ENCODE results near the gene NACC1. TPM values are rescaled to one million over a fixed set of nuclear protein-coding genes. Genes with fewer than 3 reads are reported as not detected.
A peak's percentile ranks its signal among the peaks of the same experiment; 100 is the strongest.

The NACC1 gene
- total and polyA plus RNA-seq, 11 donors = 28.7 to 88.2 (median 42.0) TPM

GRCh38 chr19:13078897-13079541, 39.0 kb upstream of the NACC1 start:
- Histone ChIP-seq H3K9me3 (no peaks in the 10 kb centered on the region), H3K4me3 (no peak overlapping the region), H3K4me1 (peaks cover 5 to 69% (median 49%) of the 10 kb centered on the region in 12 donors), H3K27me3 (no peaks in the 10 kb centered on the region), H3K27ac (peak overlapping the region; percentile 6 to 88 (median 74)), H3K36me3 (peaks cover 0 to 72% (median 22%) of the 10 kb centered on the region in 9 donors)
- WGBS, 4 donors = 28 to 53% (median 41%) methylated on average over 8 to 12 of the region's 12 CpGs
- intact Hi-C loops (cut with DNase I) = no loop called here
- ATAC-seq = peak; percentile 16 to 63 (median 52)
- peak in 2 of 5 donors; percentile 68 to 80 for DNase-seq
- TF ChIP-seq POLR2A (IDR thresholded peaks at IDR 0.05) (no peak), CTCF (IDR thresholded peaks at IDR 0.05) (no peak)

GRCh38 chr19:13079542-13079986, 38.5 kb upstream of the NACC1 start:
- Histone ChIP-seq H3K4me1 (peaks cover 5 to 66% (median 49%) of the 10 kb centered on the region in 12 donors), H3K27ac (peak overlapping the region; percentile 6 to 88 (median 74)), H3K36me3 (peaks cover 0 to 73% (median 20%) of the 10 kb centered on the region in 9 donors), H3K4me3 (no peak overlapping the region), H3K27me3 (no peaks in the 10 kb centered on the region), H3K9me3 (no peaks in the 10 kb centered on the region)
- intact Hi-C loops (cut with DNase I) = no loop called here
- 37 to 41% (median 40%) methylated on average over 12 to 16 of the region's 16 CpGs for WGBS, 4 donors
- peak; percentile 24 to 70 (median 55) for ATAC-seq
- TF ChIP-seq POLR2A (IDR thresholded peaks at IDR 0.05) (no peak), CTCF (IDR thresholded peaks at IDR 0.05) (peak in 1 of 12 donors; percentile 9)
- peak in 3 of 5 donors; percentile 65 to 80 (median 66) for DNase-seq

- WGBS, 4 donors = 58 to 65% (median 61%) methylated on average over 7 to 14 of the region's 14 CpGs
- Histone ChIP-seq H3K27ac (peak overlapping the region in 10 of 12 donors; percentile 6 to 63 (median 46)), H3K4me3 (no peak overlapping the region), H3K36me3 (peaks cover 0 to 58% (median 15%) of the 10 kb centered on the region in 9 donors), H3K4me1 (peaks cover 5 to 67% (median 47%) of the 10 kb centered on the region in 12 donors), H3K9me3 (no peaks in the 10 kb centered on the region), H3K27me3 (no peaks in the 10 kb centered on the region)
- peak in 9 of 12 donors; percentile 16 to 56 (median 40) for TF ChIP-seq CTCF (IDR thresholded peaks at IDR 0.05)
- no peak for TF ChIP-seq POLR2A (IDR thresholded peaks at IDR 0.05)
- intact Hi-C loops (cut with DNase I) = no loop called here
- DNase-seq = peak in 2 of 5 donors; percentile 50 to 53
- peak; percentile 22 to 54 (median 47) for ATAC-seq
Measured at GRCh38 chr19:13082192-13083007, 35.7 kb upstream of the NACC1 start.

GRCh38 chr19:13083008-13083404, 35.1 kb upstream of the NACC1 start:
- Histone ChIP-seq H3K27ac (peak overlapping the region in 8 of 12 donors; percentile 17 to 63 (median 46)), H3K27me3 (no peaks in the 10 kb centered on the region), H3K36me3 (peaks cover 0 to 58% (median 18%) of the 10 kb centered on the region in 9 donors), H3K4me3 (no peak overlapping the region), H3K4me1 (peaks cover 5 to 61% (median 41%) of the 10 kb centered on the region in 12 donors), H3K9me3 (no peaks in the 10 kb centered on the region)
- TF ChIP-seq POLR2A (IDR thresholded peaks at IDR 0.05) = no peak
- no peak for TF ChIP-seq CTCF (IDR thresholded peaks at IDR 0.05)
- WGBS, 4 donors = 78 to 81% (median 80%) methylated on average over 7 of the region's 7 CpGs
- ATAC-seq (no peak), DNase-seq (no peak)
- intact Hi-C loops (cut with DNase I) = no loop called here

All from heart left ventricle (tissue), 16 donors.